SK-N-SH (cell line): ENCODE results near the gene BCAS4. TPM values are rescaled to one million over a fixed set of nuclear protein-coding genes. Genes with fewer than 3 reads are reported as not detected.

Experiments
- CTCF ChIA-PET: fragments of 300-600, 350-600 bp; formaldehyde crosslinking; extraction: SDS; loops from one replicate; lab custom pipeline; 2021; lab: Yijun Ruan, JAX
- POLR2A ChIA-PET: fragments of 350-600 bp; sonication (Branson Sonifier 250); formaldehyde crosslinking; extraction: SDS; loops from one replicate; lab custom pipeline; 2020; ENCODE audit warnings: antibody characterized with exemption, inconsistent platforms; lab: Yijun Ruan, JAX
- DNase-seq: peaks from one replicate; pipeline ENCODE4 v3.0.0; 2012
- H2AFZ ChIP-seq: fragments of 200-600 bp; sonication (generic); 2 replicates; pipeline ENCODE4 v1.8.1; 2016; ENCODE audit warnings: antibody characterized with exemption, mild to moderate bottlenecking, low read depth
- H3F3A ChIP-seq: fragments of 200-600 bp; sonication (generic); replicated peaks from 2 replicates; pipeline ENCODE3; 2016; ENCODE audit warnings: antibody characterized with exemption, mild to moderate bottlenecking; ENCODE audit not compliant: insufficient read depth
- H3K27ac ChIP-seq, 2 experiments: fragments of 200-500 bp in 1 of 2; fragments of 200-600 bp in 1 of 2; sonication (Bioruptor generic) in 1 of 2; sonication (generic), shearing (Covaris generic) in 1 of 2; 2 replicates each; pipeline versions ENCODE4 v1.5.1 to v1.6.1; 2014 to 2016; ENCODE audit warnings: low read depth in 2 of 2, inconsistent platforms in 1 of 2, low read length in 1 of 2, mild to moderate bottlenecking in 1 of 2, mixed read lengths in 1 of 2
- H3K27me3 ChIP-seq: fragments of 200-600 bp; sonication (generic), shearing (Covaris generic); 2 replicates; pipeline ENCODE4 v1.6.1; 2016; ENCODE audit warnings: mixed run types; ENCODE audit not compliant: insufficient read depth
- H3K36me3 ChIP-seq, 2 experiments: fragments of 200-500 bp in 1 of 2; fragments of 200-600 bp in 1 of 2; sonication (Bioruptor generic) in 1 of 2; sonication (generic) in 1 of 2; replicated peaks in 1 of 2; 2 replicates each; pipeline versions ENCODE3 to v1.5.1; 2014 to 2016; ENCODE audit warnings: low read length in 1 of 2, mild to moderate bottlenecking in 1 of 2; ENCODE audit not compliant: insufficient read depth in 2 of 2, control insufficient read depth in 1 of 2
- H3K4me1 ChIP-seq, 2 experiments: fragments of 200-500 bp in 1 of 2; fragments of 200-600 bp in 1 of 2; sonication (Bioruptor generic) in 1 of 2; sonication (generic), shearing (Covaris generic) in 1 of 2; 2 replicates each; pipeline versions ENCODE4 v1.5.1 to v1.6.1; 2014 to 2016; ENCODE audit warnings: low read depth in 1 of 2, low read length in 1 of 2, mixed run types in 1 of 2; ENCODE audit not compliant: insufficient read depth in 2 of 2, control insufficient read depth in 1 of 2
- H3K4me2 ChIP-seq: fragments of 200-600 bp; sonication (generic), shearing (Covaris generic); 2 replicates; pipeline ENCODE4 v1.6.1; 2017; ENCODE audit warnings: mixed run types
- H3K4me3 ChIP-seq, 2 experiments: fragments of 200-500 bp in 1 of 2; fragments of 200-600 bp in 1 of 2; sonication (Bioruptor generic) in 1 of 2; sonication (generic), shearing (Covaris generic) in 1 of 2; 2 replicates each; pipeline versions ENCODE4 v1.5.1 to v1.8.1; 2014 to 2016; ENCODE audit warnings: low read depth in 2 of 2, inconsistent platforms in 1 of 2, low read length in 1 of 2, mild to moderate bottlenecking in 1 of 2, mixed read lengths in 1 of 2, moderate library complexity in 1 of 2
- H3K79me2 ChIP-seq: fragments of 200-600 bp; sonication (generic); 2 replicates; pipeline ENCODE4 v1.8.1; 2017; ENCODE audit warnings: mild to moderate bottlenecking; ENCODE audit not compliant: insufficient read depth
- H3K9ac ChIP-seq: fragments of 200-600 bp; sonication (generic); 2 replicates; pipeline ENCODE4 v1.6.1; 2017; ENCODE audit warnings: mixed run types
- H3K9me2 ChIP-seq: fragments of 200-600 bp; sonication (generic); 2 replicates; pipeline ENCODE4 v1.6.1; 2017; ENCODE audit warnings: mixed run types
- H3K9me3 ChIP-seq: fragments of 200-600 bp; sonication (generic); 2 replicates; pipeline ENCODE4 v1.6.1; 2017; ENCODE audit warnings: mixed run types, mild to moderate bottlenecking, moderate library complexity
- H4K20me1 ChIP-seq: fragments of 200-600 bp; sonication (generic); 2 replicates; pipeline ENCODE4 v1.6.1; 2017; ENCODE audit warnings: mild to moderate bottlenecking, mixed run types; ENCODE audit not compliant: insufficient read depth
- CHD2 ChIP-seq: fragments of 150-350 bp; IDR thresholded peaks from 2 replicates; pipeline ENCODE4 v1.6.1; 2018; ENCODE audit warnings: low read length; ENCODE audit not compliant: partially characterized antibody
- ELF1 ChIP-seq: IDR thresholded peaks from 2 replicates; pipeline ENCODE4 v1.4.0; 2012
- FOXM1 ChIP-seq: IDR thresholded peaks from 2 replicates; pipeline ENCODE4 v1.4.0; 2012; ENCODE audit warnings: low read depth, mild to moderate bottlenecking
- GABPA ChIP-seq: IDR thresholded peaks from 2 replicates; pipeline ENCODE4 v1.4.0; 2012; ENCODE audit warnings: low read depth, mild to moderate bottlenecking
- GATA2 ChIP-seq: sonication (generic); formaldehyde crosslinking; IDR thresholded peaks from 2 replicates; pipeline ENCODE4 v1.5.0; 2020; ENCODE audit warnings: mild to moderate bottlenecking, missing genetic modification reagents
- MXI1 ChIP-seq: IDR thresholded peaks from 2 replicates; pipeline ENCODE4 v1.6.1; 2012; ENCODE audit warnings: mild to moderate bottlenecking, low read depth, low read length, improper control_type of control experiment
- NFIC ChIP-seq: IDR thresholded peaks from 2 replicates; pipeline ENCODE4 v1.4.0; 2012; ENCODE audit warnings: borderline replicate concordance
- NRF1 ChIP-seq: IDR thresholded peaks from 2 replicates; pipeline ENCODE4 v1.6.1; 2012; ENCODE audit warnings: low read depth, mild to moderate bottlenecking, low read length
- PBX3 ChIP-seq: IDR thresholded peaks from 2 replicates; pipeline ENCODE4; 2012
- RAD21 ChIP-seq: IDR thresholded peaks from 2 replicates; pipeline ENCODE4 v1.6.1; 2012; ENCODE audit warnings: mild to moderate bottlenecking, low read length
- RCOR1 ChIP-seq: fragments of 150-350 bp; IDR thresholded peaks from 2 replicates; pipeline ENCODE4 v1.6.1; 2017; ENCODE audit warnings: antibody characterized with exemption, low read length
- REST ChIP-seq: IDR thresholded peaks from 2 replicates; pipeline ENCODE4 v1.6.1; 2012; ENCODE audit warnings: mild to moderate bottlenecking, low read depth, low read length, moderate library complexity
- RFX5 ChIP-seq: IDR thresholded peaks from 2 replicates; pipeline ENCODE4 v1.6.1; 2012; ENCODE audit warnings: mild to moderate bottlenecking, improper control_type of control experiment, low read length
- RXRA ChIP-seq: IDR thresholded peaks from 2 replicates; pipeline ENCODE4 v1.4.0; 2012; ENCODE audit warnings: low read depth, mild to moderate bottlenecking, borderline replicate concordance
- SIN3A ChIP-seq: IDR thresholded peaks from 2 replicates; pipeline ENCODE4 v1.6.1; 2012; ENCODE audit warnings: low read depth, mild to moderate bottlenecking, low read length, moderate library complexity, borderline replicate concordance
- TAF1 ChIP-seq: IDR thresholded peaks from 2 replicates; pipeline ENCODE4 v1.6.1; 2012; ENCODE audit warnings: low read depth, mild to moderate bottlenecking, low read length, moderate library complexity, borderline replicate concordance
- USF2 ChIP-seq: fragments of 150-350 bp; IDR thresholded peaks from 2 replicates; pipeline ENCODE4 v1.6.1; 2017; ENCODE audit warnings: antibody characterized with exemption, low read length, low read depth, borderline replicate concordance
- ZBTB33 ChIP-seq: IDR thresholded peaks from 2 replicates; pipeline ENCODE4 v1.4.0; 2012; ENCODE audit warnings: low read depth, borderline replicate concordance
- WGBS: methylation state at CpG from one replicate; pipeline ENCODE4 v1.1.6; 2017; ENCODE audit warnings: low lambda C conversion rate; 5-methylcytosine and 5-hydroxymethylcytosine counted together
- polyA plus RNA-seq, 3 experiments: library from polyadenylated mRNA; depleted of rRNA; stranded (reverse); fragments of >200 nt; gene quantifications; 2 replicates each; pipeline ENCODE4 v1.2.3, GENCODE V29; 2012

The BCAS4 gene
- polyA plus RNA-seq, 1 of the 3 experiments (the other 2 are of a cell fraction): 43.8 TPM

- Histone ChIP-seq H3F3A (no peaks in the 10 kb centered on the region), H3K9me3 (no peaks in the 10 kb centered on the region), H3K9ac (no peak overlapping the region), H3K27ac (no peak overlapping the region), H3K27me3 (no peaks in the 10 kb centered on the region), H2AFZ (no peak overlapping the region), H3K79me2 (no peaks in the 10 kb centered on the region), H4K20me1 (no peaks in the 10 kb centered on the region), H3K9me2 (no peaks in the 10 kb centered on the region), H3K36me3 (no peaks in the 10 kb centered on the region), H3K4me1 (peaks cover 0 to 21% of the 10 kb centered on the region in 2 experiments; a peak in 2 of 4 replicates), H3K4me3 (no peak overlapping the region), H3K4me2 (no peak overlapping the region)
- WGBS: 94% methylated on average over 14 of the region's 18 CpGs
- TF ChIP-seq RXRA: no peak
- no peak for TF ChIP-seq SIN3A
- no peak for TF ChIP-seq RFX5
- TF ChIP-seq RAD21: no peak
- TF ChIP-seq MXI1: no peak
- no peak for TF ChIP-seq ZBTB33
- no peak for TF ChIP-seq TAF1
- TF ChIP-seq NFIC: no peak
- no peak for TF ChIP-seq GABPA
- no peak for TF ChIP-seq PBX3
- no peak for TF ChIP-seq CHD2
- no peak for TF ChIP-seq REST
- TF ChIP-seq USF2: no peak
- no peak for TF ChIP-seq GATA2 (CRISPR knock-in tag)
- TF ChIP-seq RCOR1: no peak
- no peak for TF ChIP-seq NRF1
- no peak for TF ChIP-seq ELF1
- TF ChIP-seq FOXM1: no peak
- ChIA-PET POLR2A (no interaction called here), CTCF (interaction anchor here (0.9 to 1.8 kb wide), 3 partner anchors 17 to 75 kb away, joined by 3 to 5 read pairs (median 5); no protein-coding TSS in a partner anchor)
- DNase-seq: no peak
These were observed 59.8 kb downstream of the BCAS4 start for GRCh38 chr20:50854506-50855249.
